Measurements from ENCODE around the gene SH3RF3.

DNA sequence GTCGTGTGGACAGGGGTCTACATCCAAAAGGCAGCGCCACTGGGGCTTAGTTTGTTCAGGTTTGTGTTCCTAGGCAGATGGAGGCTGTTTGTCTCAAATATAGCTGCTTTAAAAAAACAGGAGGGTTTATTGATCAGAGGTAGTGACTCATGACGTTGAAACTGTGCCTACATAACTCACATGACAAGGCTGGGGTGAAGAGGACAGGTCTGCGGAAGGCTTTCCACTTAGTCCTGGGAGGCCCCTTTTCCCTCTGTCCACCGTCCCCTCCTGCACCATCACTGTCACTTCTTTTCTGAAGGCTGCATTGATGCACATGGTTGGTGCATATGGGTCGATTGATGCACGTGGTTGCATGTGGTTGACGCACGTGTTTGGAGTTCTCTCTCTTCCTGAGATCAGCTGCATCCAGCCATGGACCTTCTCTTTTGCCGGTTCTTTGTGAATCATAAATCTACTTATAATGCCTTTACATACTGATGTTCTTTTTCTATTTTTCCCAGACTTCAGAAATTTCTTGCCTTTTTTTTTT, 10.9 kb downstream of the SH3RF3 start:
- TF ChIP-seq POLR2A (IDR thresholded peaks at IDR 0.05; ENCODE audit: low read length) (no peak), GATA1 (IDR thresholded peaks at IDR 0.05; ENCODE audit: low read depth, low read length) (no peak)
